ENCODE data around the gene TSSC4. TPM values are rescaled to one million over a fixed set of nuclear protein-coding genes. Genes with fewer than 3 reads are reported as not detected.

Gene TSSC4
- total RNA-seq, 4 donors from 2014 or later, result 37.5 to 62.3 (median 45.1) TPM

DNA sequence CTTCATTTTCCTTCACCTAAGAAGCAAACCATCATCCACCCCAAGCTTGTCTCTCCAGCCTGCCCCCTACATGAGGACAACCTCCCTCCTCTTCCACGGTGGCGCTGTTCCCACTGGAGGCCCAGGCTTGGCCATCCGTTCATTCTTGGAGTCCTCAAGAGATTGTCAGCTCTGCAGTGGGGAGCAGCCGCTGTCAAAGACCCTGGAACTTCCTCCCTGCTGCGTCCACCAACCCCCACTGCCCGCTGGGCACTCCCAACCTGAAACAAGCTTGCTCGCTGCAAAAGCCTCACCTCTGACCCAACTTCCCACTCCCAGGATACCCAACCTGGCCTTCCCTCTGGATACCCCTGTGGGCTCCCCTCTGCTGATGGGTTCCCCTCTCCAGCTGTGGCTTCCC lies 33.8 kb upstream of the TSSC4 start:
- H3K9me3 ChIP-seq, result no peaks in the 10 kb centered on the region
- 74 to 80% methylated on average over 7 of the region's 7 CpGs for WGBS, 2 donors

DNA sequence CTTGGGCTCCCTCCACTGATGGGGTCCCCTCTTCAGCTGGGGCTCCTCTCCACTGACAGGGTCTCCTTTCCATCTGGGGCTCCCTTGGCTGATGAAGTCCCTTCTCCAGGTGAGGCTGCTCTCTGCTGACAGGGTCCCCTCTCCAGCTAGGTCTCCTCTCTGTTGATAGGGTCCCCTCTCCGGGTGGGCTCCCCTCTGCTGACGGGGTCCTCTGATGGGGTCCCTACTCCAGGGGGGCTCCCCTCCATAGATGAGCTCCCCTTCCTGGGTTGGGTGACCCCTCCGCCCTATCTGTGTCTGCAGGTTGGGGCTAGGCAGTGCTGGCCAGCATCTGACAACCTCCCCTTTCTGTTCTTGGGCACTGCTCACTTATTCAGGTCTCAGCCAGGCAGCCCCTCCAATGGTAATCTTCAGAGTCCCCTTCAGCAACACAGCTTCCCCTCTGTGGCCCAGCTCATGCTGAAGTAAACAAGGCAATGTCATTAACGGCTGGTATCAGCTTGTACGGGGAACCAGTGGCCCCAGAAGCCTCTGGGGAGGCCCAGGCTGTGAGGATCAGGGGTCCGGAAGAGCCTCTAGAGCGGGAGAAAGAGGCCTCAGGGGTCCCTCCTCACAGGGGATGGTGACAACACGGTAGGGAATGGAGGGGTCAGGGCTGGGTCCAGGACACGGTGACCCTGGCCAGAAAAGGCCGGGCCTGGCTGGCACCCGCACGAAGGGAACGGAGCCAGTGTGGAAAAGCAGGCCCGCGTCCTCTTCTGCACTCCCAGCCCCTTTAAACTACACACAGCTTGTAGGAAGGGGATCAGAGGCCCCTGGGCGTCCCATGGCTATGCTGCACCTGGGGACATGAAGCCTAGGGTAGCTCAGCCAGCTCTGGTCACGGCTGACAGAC lies 33.0 kb upstream of the TSSC4 start:
- no peak for TF ChIP-seq POLR2A (IDR thresholded peaks at IDR 0.05)
- TF ChIP-seq, protein P1, sequence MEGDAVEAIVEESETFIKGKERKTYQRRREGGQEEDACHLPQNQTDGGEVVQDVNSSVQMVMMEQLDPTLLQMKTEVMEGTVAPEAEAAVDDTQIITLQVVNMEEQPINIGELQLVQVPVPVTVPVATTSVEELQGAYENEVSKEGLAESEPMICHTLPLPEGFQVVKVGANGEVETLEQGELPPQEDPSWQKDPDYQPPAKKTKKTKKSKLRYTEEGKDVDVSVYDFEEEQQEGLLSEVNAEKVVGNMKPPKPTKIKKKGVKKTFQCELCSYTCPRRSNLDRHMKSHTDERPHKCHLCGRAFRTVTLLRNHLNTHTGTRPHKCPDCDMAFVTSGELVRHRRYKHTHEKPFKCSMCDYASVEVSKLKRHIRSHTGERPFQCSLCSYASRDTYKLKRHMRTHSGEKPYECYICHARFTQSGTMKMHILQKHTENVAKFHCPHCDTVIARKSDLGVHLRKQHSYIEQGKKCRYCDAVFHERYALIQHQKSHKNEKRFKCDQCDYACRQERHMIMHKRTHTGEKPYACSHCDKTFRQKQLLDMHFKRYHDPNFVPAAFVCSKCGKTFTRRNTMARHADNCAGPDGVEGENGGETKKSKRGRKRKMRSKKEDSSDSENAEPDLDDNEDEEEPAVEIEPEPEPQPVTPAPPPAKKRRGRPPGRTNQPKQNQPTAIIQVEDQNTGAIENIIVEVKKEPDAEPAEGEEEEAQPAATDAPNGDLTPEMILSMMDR (IDR thresholded peaks at IDR 0.05), result no peak
- 85 to 92% methylated on average over 15 of the region's 17 CpGs for WGBS, 2 donors
- no peaks in the 10 kb centered on the region for H3K27me3 ChIP-seq
- no peaks in the 10 kb centered on the region for H3K36me3 ChIP-seq
- H3K4me1 ChIP-seq, result peaks cover 5 to 18% of the 10 kb centered on the region in 2 donors
- DNase-seq, result no peak
- intact Hi-C loops (cut with DNase I), result loop anchor here (5.0 kb wide), 1 partner anchor 40 kb away; no protein-coding TSS in a partner anchor
- no peak overlapping the region for H3K4me3 ChIP-seq (replicated peaks in 1 of 3)
- H3K9me3 ChIP-seq, result no peaks in the 10 kb centered on the region
- no peak overlapping the region for H3K27ac ChIP-seq

More for the DNA sequence above, 33.8 kb upstream of the TSSC4 start:
- TF ChIP-seq, protein P1 (IDR thresholded peaks at IDR 0.05), result no peak
- TF ChIP-seq POLR2A (IDR thresholded peaks at IDR 0.05), result no peak
- intact Hi-C loops (cut with DNase I), result loop anchor here (5.0 kb wide), 1 partner anchor 39 kb away; no protein-coding TSS in a partner anchor
- no peak overlapping the region for H3K4me3 ChIP-seq (replicated peaks in 1 of 3)
- DNase-seq, result no peak
- no peak overlapping the region for H3K27ac ChIP-seq
- no peaks in the 10 kb centered on the region for H3K36me3 ChIP-seq
- H3K4me1 ChIP-seq, result peaks cover 5 to 18% of the 10 kb centered on the region in 2 donors
- H3K27me3 ChIP-seq, result no peaks in the 10 kb centered on the region

DNA sequence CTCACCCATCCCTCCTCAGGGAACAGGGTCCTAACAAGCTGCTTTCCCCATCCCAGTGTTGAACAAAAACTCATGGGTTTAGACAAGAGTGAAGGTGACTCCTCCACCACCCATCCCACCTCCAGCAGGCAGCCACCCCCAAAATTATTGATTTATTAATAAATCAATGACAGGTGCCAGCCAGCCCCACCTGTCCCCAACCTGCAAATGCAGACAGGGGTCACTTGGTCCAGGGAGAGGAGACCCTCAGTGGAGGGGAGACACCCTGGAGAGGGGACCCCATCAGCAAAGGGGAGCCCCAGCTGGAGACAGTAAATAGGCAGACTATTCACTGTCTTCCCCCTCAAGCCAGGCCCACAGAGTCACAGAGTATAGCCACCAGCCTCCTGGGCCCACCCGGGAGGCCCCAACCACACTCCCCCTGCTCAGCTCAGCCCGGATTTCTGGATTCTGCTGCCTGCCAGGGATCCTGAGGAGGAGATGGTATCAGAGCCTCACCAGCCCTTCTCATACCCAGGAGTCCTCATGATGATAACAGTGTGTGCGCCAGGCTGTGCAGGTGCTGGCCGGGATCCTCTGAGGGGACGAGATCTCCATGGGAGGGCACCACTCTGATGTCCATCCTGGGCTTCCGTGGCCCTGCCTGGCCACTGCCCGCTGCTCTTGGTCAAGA lies 32.2 kb upstream of the TSSC4 start:
- 83 to 100% methylated on average over 1 to 3 of the region's 7 CpGs for WGBS, 2 donors
- Histone ChIP-seq H3K4me1 (peaks cover 5 to 18% of the 10 kb centered on the region in 2 donors), H3K9me3 (no peaks in the 10 kb centered on the region), H3K36me3 (no peaks in the 10 kb centered on the region), H3K27ac (no peak overlapping the region), H3K4me3 (replicated peaks in 1 of 3) (no peak overlapping the region), H3K27me3 (no peaks in the 10 kb centered on the region)
- TF ChIP-seq, protein P1 (IDR thresholded peaks at IDR 0.05), result no peak
- TF ChIP-seq POLR2A (IDR thresholded peaks at IDR 0.05), result no peak
- intact Hi-C loops (cut with DNase I), result loop anchor here (5.0 kb wide), 1 partner anchor 41 kb away; no protein-coding TSS in a partner anchor
- DNase-seq, result no peak

DNA sequence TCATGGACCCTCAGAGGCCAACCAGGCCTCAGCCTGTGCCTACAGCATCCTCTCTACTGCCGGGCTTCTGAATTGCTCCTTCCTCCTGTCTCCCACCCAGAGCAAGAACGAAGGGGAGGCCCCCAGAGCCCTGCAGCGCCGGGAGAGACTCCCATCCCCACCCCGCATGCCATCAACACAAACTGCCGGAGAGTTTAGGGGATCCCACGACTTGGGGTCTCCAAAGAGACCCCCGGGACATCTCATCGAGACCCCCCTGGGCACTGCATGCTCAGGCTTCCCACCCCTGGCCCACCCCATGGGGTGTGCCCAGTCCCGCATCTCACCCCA lies 31.7 kb upstream of the TSSC4 start:
- no peaks in the 10 kb centered on the region for H3K9me3 ChIP-seq
- TF ChIP-seq POLR2A (IDR thresholded peaks at IDR 0.05), result no peak
- TF ChIP-seq, protein P1 (IDR thresholded peaks at IDR 0.05), result no peak
- H3K4me1 ChIP-seq, result peaks cover 5 to 20% of the 10 kb centered on the region in 2 donors
- H3K36me3 ChIP-seq, result no peaks in the 10 kb centered on the region
- H3K27me3 ChIP-seq, result no peaks in the 10 kb centered on the region
- no peak for DNase-seq
- 79 to 81% methylated on average over 9 to 10 of the region's 10 CpGs for WGBS, 2 donors
- intact Hi-C loops (cut with DNase I), result loop anchor here (5.0 kb wide), 1 partner anchor 42 kb away; no protein-coding TSS in a partner anchor
- H3K27ac ChIP-seq, result no peak overlapping the region
- no peak overlapping the region for H3K4me3 ChIP-seq (replicated peaks in 1 of 3)
